HG02973 (cell line): ENCODE measurements around the gene BTG2.
"Not testable (repeated sequence)": the region's sequence is repeated elsewhere in the genome, so short reads cannot be mapped to it uniquely, and the experiment has no call there.

Experiments
- ATAC-seq: cut with Tn5 transposase; IDR thresholded peaks from one replicate; pipeline ENCODE4 v1.9.1; 2021; ENCODE audit warnings: moderate library complexity; ENCODE audit not compliant: unreplicated experiment

Gene BTG2

GRCh38 chr1:203314025-203314759 lies 8.9 kb downstream of the BTG2 start:
- ATAC-seq: not testable (repeated sequence)

- ATAC-seq: no peak
These were observed 11.3 kb downstream of the BTG2 start for GRCh38 chr1:203316626-203317093.

- no peak for ATAC-seq
These were observed 12.3 kb downstream of the BTG2 start for GRCh38 chr1:203317429-203318228.

GRCh38 chr1:203318229-203318517 lies 12.9 kb downstream of the BTG2 start:
- no peak for ATAC-seq

GRCh38 chr1:203320591-203321272 lies 15.4 kb downstream of the BTG2 start:
- ATAC-seq: peak; percentile 59

- no peak for ATAC-seq
These were observed 16.1 kb downstream of the BTG2 start for GRCh38 chr1:203321273-203322052.

- no peak for ATAC-seq
These were observed 17.3 kb downstream of the BTG2 start for GRCh38 chr1:203322500-203323179.

GRCh38 chr1:203323587-203323986 lies 18.3 kb downstream of the BTG2 start:
- ATAC-seq: no peak

- ATAC-seq: no peak
These were observed 19.0 kb downstream of the BTG2 start for GRCh38 chr1:203324105-203325025.

GRCh38 chr1:203325026-203325417 lies 19.7 kb downstream of the BTG2 start:
- ATAC-seq: no peak

- ATAC-seq: no peak
These were observed 20.2 kb downstream of the BTG2 start for GRCh38 chr1:203325418-203326091.

GRCh38 chr1:203326830-203327683 lies 21.7 kb downstream of the BTG2 start:
- ATAC-seq: peak; percentile 49

- ATAC-seq: peak; percentile 21
These were observed 22.6 kb downstream of the BTG2 start for GRCh38 chr1:203327684-203328457.

GRCh38 chr1:203328714-203329122 lies 23.4 kb downstream of the BTG2 start:
- no peak for ATAC-seq

GRCh38 chr1:203331224-203331623 lies 25.9 kb downstream of the BTG2 start:
- ATAC-seq: no peak

- no peak for ATAC-seq
These were observed 30.2 kb downstream of the BTG2 start for GRCh38 chr1:203335503-203335902.

- no peak for ATAC-seq
These were observed 30.8 kb downstream of the BTG2 start for GRCh38 chr1:203336097-203336496.
